GM23248 (cell line): ENCODE data around the gene NCBP3.

Experiments
- EZH2 ChIP-seq: fragments of 200-600 bp; sonication (generic); IDR thresholded peaks from 2 replicates; pipeline ENCODE4 v1.6.1; 2018; ENCODE audit warnings: antibody characterized with exemption, mild to moderate bottlenecking; ENCODE audit not compliant: insufficient read depth, poor library complexity, severe bottlenecking
- EZH2phosphoT487 ChIP-seq: fragments of 200-600 bp; sonication (generic); IDR thresholded peaks from 2 replicates; pipeline ENCODE4 v1.6.1; 2018; ENCODE audit warnings: antibody characterized with exemption, moderate library complexity, mild to moderate bottlenecking, low read depth; ENCODE audit not compliant: insufficient read depth

DNA sequence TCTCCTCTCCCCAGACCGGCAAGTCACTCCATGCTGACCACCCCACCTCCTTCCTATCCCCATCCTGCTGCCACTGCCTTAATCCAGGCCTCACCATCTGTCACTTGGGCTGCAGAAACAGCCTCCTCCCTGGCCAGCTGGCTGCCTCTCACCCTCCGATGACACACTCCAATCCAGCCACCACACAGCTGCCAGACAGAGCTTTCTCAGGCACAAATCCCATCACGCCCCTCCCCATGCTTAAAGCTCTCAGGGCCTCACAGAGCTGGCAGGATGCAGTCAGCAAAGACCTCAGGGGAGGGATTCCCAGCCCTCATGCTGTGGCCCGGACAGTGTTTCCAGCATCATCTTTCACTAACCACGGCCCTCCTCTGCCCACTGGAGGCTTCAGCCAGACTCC lies 33.1 kb upstream of the NCBP3 start:
- TF ChIP-seq EZH2phosphoT487 (no peak), EZH2 (no peak)
